ENCODE results near the gene CNTN6.

CNTN6 gene

DNA sequence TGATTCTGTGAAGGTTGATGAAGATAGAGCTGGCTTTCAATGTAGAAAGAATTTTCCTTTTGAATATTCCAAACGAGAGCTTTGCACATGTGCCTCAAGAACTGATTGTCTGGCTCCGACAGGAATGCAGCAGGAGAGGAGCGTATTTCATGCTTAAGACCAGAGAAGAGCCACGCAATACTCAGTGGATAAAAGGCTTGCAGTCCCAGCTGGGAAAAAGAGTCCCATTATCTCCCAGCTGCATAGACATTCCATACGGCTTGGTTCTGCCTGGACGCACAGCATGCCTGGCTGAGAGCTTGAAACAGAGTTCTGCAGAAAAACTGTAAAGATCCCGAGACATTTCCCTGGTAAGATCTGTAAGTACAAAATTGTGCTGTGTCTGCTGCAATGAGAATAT lies at the start of gene CNTN6:
CNTN6 (plus strand) TSS at position 254 of the 400 bp plus-strand sequence. CDS start 54,985 bp downstream, outside the sequence.
- Histone ChIP-seq H3K9ac (ENCODE audit: low read depth, low read length, poor library complexity, severe bottlenecking) (no peak within 1 kb of the TSS), H3K4me1 (ENCODE audit: insufficient read depth, low read length, poor library complexity, severe bottlenecking) (no peaks in the 10 kb centered on the region), H3K27me3 (ENCODE audit: insufficient read depth, low read length, poor library complexity, severe bottlenecking) (no peaks in the 10 kb centered on the region), H3K4me3 (ENCODE audit: low read length, poor library complexity, severe bottlenecking) (no peak within 1 kb of the TSS), H4K20me1 (ENCODE audit: insufficient read depth, low read length, poor library complexity, severe bottlenecking) (no peaks in the 10 kb centered on the region), H2AFZ (ENCODE audit: low read length) (no peak within 1 kb of the TSS), H3K9me3 (ENCODE audit: insufficient read depth, low read depth, low read length) (no peaks in the 10 kb centered on the region; the same call in 1 of the 2 replicates), H3F3A (ENCODE audit: low read depth) (no peaks in the 10 kb centered on the region), H3K9me2 (replicated peaks; ENCODE audit: low read depth, low read length) (no peaks in the 10 kb centered on the region), H3K36me3 (ENCODE audit: insufficient read depth, low read length) (no peaks in the 10 kb centered on the region), H3K4me2 (ENCODE audit: low read depth, low read length, poor library complexity, severe bottlenecking) (no peak within 1 kb of the TSS), H3K79me2 (ENCODE audit: insufficient read depth, low read length) (no peaks in the 10 kb centered on the region)
- no peak for TF ChIP-seq EZH2phosphoT487 (IDR thresholded peaks at IDR 0.05; ENCODE audit: borderline replicate concordance)
- TF ChIP-seq, protein P1, sequence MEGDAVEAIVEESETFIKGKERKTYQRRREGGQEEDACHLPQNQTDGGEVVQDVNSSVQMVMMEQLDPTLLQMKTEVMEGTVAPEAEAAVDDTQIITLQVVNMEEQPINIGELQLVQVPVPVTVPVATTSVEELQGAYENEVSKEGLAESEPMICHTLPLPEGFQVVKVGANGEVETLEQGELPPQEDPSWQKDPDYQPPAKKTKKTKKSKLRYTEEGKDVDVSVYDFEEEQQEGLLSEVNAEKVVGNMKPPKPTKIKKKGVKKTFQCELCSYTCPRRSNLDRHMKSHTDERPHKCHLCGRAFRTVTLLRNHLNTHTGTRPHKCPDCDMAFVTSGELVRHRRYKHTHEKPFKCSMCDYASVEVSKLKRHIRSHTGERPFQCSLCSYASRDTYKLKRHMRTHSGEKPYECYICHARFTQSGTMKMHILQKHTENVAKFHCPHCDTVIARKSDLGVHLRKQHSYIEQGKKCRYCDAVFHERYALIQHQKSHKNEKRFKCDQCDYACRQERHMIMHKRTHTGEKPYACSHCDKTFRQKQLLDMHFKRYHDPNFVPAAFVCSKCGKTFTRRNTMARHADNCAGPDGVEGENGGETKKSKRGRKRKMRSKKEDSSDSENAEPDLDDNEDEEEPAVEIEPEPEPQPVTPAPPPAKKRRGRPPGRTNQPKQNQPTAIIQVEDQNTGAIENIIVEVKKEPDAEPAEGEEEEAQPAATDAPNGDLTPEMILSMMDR (conservative IDR thresholded peaks at IDR 0.05; ENCODE audit: low read length): no peak

DNA sequence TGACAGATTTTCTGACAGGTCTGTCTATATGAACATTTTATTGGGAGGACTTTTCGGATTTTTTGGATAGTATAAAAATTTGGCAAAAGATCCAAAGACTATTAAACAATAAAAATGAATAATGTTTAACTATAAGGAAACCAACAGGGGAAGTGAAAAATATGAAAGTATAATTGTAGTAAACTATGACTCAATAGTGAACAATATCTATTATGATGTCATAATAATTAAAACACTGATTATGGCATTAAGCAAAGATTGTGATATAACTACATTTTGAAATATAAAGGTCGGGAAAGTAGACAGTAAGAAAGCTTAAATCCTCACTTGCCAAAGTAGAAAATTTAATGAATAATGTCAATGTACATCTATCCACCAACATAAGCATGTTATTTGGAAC lies 44.3 kb upstream of the CNTN6 start:
- Histone ChIP-seq H3F3A (ENCODE audit: low read depth) (no peaks in the 10 kb centered on the region), H2AFZ (ENCODE audit: low read length) (no peak overlapping the region), H3K79me2 (ENCODE audit: insufficient read depth, low read length) (no peaks in the 10 kb centered on the region), H3K4me1 (ENCODE audit: insufficient read depth, low read length, poor library complexity, severe bottlenecking) (no peaks in the 10 kb centered on the region), H3K4me2 (ENCODE audit: low read depth, low read length, poor library complexity, severe bottlenecking) (no peak overlapping the region), H3K36me3 (ENCODE audit: insufficient read depth, low read length) (no peaks in the 10 kb centered on the region), H4K20me1 (ENCODE audit: insufficient read depth, low read length, poor library complexity, severe bottlenecking) (no peaks in the 10 kb centered on the region), H3K4me3 (ENCODE audit: low read length, poor library complexity, severe bottlenecking) (no peak overlapping the region), H3K9me3 (ENCODE audit: insufficient read depth, low read depth, low read length) (peaks cover 8% of the 10 kb centered on the region; the same call in 1 of the 2 replicates), H3K27me3 (ENCODE audit: insufficient read depth, low read length, poor library complexity, severe bottlenecking) (no peaks in the 10 kb centered on the region), H3K9ac (ENCODE audit: low read depth, low read length, poor library complexity, severe bottlenecking) (no peak overlapping the region), H3K9me2 (replicated peaks; ENCODE audit: low read depth, low read length) (no peaks in the 10 kb centered on the region)
- TF ChIP-seq, protein P1 (conservative IDR thresholded peaks at IDR 0.05; ENCODE audit: low read length): no peak
- TF ChIP-seq EZH2phosphoT487 (IDR thresholded peaks at IDR 0.05; ENCODE audit: borderline replicate concordance): no peak

DNA sequence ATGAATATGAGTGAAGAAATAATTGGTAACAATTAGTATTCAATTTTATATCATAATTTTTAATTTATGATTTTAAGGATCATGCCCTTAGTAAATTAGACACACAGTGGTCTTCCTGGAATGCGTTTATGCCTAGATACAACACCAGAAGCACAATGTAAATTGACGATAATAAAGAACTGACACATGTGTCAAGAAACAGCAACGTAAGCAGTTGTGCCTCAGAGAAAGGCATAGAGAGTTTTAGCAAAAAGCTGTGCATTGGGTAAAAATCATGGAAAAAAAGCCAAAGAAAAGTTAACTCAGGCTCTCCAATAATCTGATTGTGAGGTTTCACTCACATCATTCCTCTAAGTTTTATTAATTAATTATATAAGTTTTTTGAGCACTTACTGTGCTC lies 37.0 kb upstream of the CNTN6 start:
- no peak for TF ChIP-seq EZH2phosphoT487 (IDR thresholded peaks at IDR 0.05; ENCODE audit: borderline replicate concordance)
- TF ChIP-seq, protein P1 (conservative IDR thresholded peaks at IDR 0.05; ENCODE audit: low read length): no peak
- no peak overlapping the region for H3K9ac ChIP-seq (ENCODE audit: low read depth, low read length, poor library complexity, severe bottlenecking)
- no peaks in the 10 kb centered on the region for H3K79me2 ChIP-seq (ENCODE audit: insufficient read depth, low read length)
- no peaks in the 10 kb centered on the region for H3K9me2 ChIP-seq (replicated peaks; ENCODE audit: low read depth, low read length)
- H3F3A ChIP-seq (ENCODE audit: low read depth): no peaks in the 10 kb centered on the region
- no peaks in the 10 kb centered on the region for H4K20me1 ChIP-seq (ENCODE audit: insufficient read depth, low read length, poor library complexity, severe bottlenecking)
- no peak overlapping the region for H2AFZ ChIP-seq (ENCODE audit: low read length)
- no peaks in the 10 kb centered on the region for H3K36me3 ChIP-seq (ENCODE audit: insufficient read depth, low read length)
- no peaks in the 10 kb centered on the region; the same call in 1 of the 2 replicates for H3K9me3 ChIP-seq (ENCODE audit: insufficient read depth, low read depth, low read length)
- H3K27me3 ChIP-seq (ENCODE audit: insufficient read depth, low read length, poor library complexity, severe bottlenecking): no peaks in the 10 kb centered on the region
- no peak overlapping the region for H3K4me3 ChIP-seq (ENCODE audit: low read length, poor library complexity, severe bottlenecking)
- H3K4me1 ChIP-seq (ENCODE audit: insufficient read depth, low read length, poor library complexity, severe bottlenecking): no peaks in the 10 kb centered on the region
- no peak overlapping the region for H3K4me2 ChIP-seq (ENCODE audit: low read depth, low read length, poor library complexity, severe bottlenecking)
